Activated naive CD4-positive, alpha-beta T cell treated with anti-CD3 and anti-CD28 coated beads, Interleukin-2, amount 10 ng/mL, durations not matched to agents 7 days and 5 days (primary cell): ENCODE results near the gene GRXCR2.

ENCODE experiments used
- CTCF ChIA-PET: fragments of 350-600 bp; sonication (Branson Sonifier 250); formaldehyde crosslinking; loops from one replicate; lab custom pipeline; 2021; ENCODE audit warnings: antibody characterized with exemption; lab: Charles Lee
- DNase-seq: peaks from one replicate; pipeline ENCODE4 v3.0.0-alpha.2; 2020
- H3K27ac Mint-ChIP-seq: one replicate; pipeline ENCODE4 v1.8.0; 2021; ENCODE audit warnings: mild to moderate bottlenecking, moderate library complexity, mixed read lengths
- H3K27me3 Mint-ChIP-seq: one replicate; pipeline ENCODE4 v1.8.0; 2021; ENCODE audit warnings: mild to moderate bottlenecking, mixed read lengths
- H3K36me3 Mint-ChIP-seq: one replicate; pipeline ENCODE4 v1.8.0; 2021; ENCODE audit warnings: mixed read lengths
- H3K4me1 Mint-ChIP-seq: one replicate; pipeline ENCODE4 v1.8.0; 2021; ENCODE audit warnings: mixed read lengths
- H3K4me3 Mint-ChIP-seq: one replicate; pipeline ENCODE4 v1.8.0; 2021; ENCODE audit warnings: mild to moderate bottlenecking, moderate library complexity, mixed read lengths
- H3K9me3 Mint-ChIP-seq: one replicate; pipeline ENCODE4 v1.8.0; 2021; ENCODE audit warnings: mixed read lengths

The GRXCR2 gene

GRCh38 chr5:145872914-145873313 lies at the start of gene GRXCR2:
Gene GRXCR2 (minus strand): TSS chr5:145873014. CDS start chr5:145872968, 46 bp downstream.
- CTCF ChIA-PET = no interaction called here
- no peaks in the 10 kb centered on the region for H3K9me3 Mint-ChIP-seq

GRCh38 chr5:145922059-145922458 lies 49.2 kb upstream of the GRXCR2 start:
- CTCF ChIA-PET = no interaction called here
- H3K27me3 Mint-ChIP-seq = no peaks in the 10 kb centered on the region

More at GRCh38 chr5:145872914-145873313, at the start of gene GRXCR2:
- Mint-ChIP-seq H3K36me3 (no peaks in the 10 kb centered on the region), H3K4me1 (no peaks in the 10 kb centered on the region), H3K4me3 (no peak within 1 kb of the TSS), H3K27me3 (no peaks in the 10 kb centered on the region), H3K27ac (no peak within 1 kb of the TSS)
- DNase-seq = no peak

GRCh38 chr5:145921211-145921610 lies 48.4 kb upstream of the GRXCR2 start:
- no peak overlapping the region for H3K27ac Mint-ChIP-seq
- no peak for DNase-seq
- no peaks in the 10 kb centered on the region for H3K27me3 Mint-ChIP-seq
- no peaks in the 10 kb centered on the region for H3K9me3 Mint-ChIP-seq
- no peak overlapping the region for H3K4me3 Mint-ChIP-seq
- no peaks in the 10 kb centered on the region for H3K36me3 Mint-ChIP-seq
- CTCF ChIA-PET = no interaction called here
- H3K4me1 Mint-ChIP-seq = no peaks in the 10 kb centered on the region

More at GRCh38 chr5:145922059-145922458, 49.2 kb upstream of the GRXCR2 start:
- Mint-ChIP-seq H3K36me3 (no peaks in the 10 kb centered on the region), H3K4me1 (no peaks in the 10 kb centered on the region), H3K4me3 (no peak overlapping the region), H3K9me3 (no peaks in the 10 kb centered on the region), H3K27ac (no peak overlapping the region)
- no peak for DNase-seq

GRCh38 chr5:145920542-145921210 lies 47.9 kb upstream of the GRXCR2 start:
- H3K36me3 Mint-ChIP-seq = no peaks in the 10 kb centered on the region
- no peaks in the 10 kb centered on the region for H3K9me3 Mint-ChIP-seq
- no peak overlapping the region for H3K27ac Mint-ChIP-seq
- no peaks in the 10 kb centered on the region for H3K4me1 Mint-ChIP-seq
- no peaks in the 10 kb centered on the region for H3K27me3 Mint-ChIP-seq
- no peak overlapping the region for H3K4me3 Mint-ChIP-seq
- CTCF ChIA-PET = no interaction called here
- no peak for DNase-seq

GRCh38 chr5:145919413-145919812 lies 46.6 kb upstream of the GRXCR2 start:
- CTCF ChIA-PET = no interaction called here
- H3K27me3 Mint-ChIP-seq = no peaks in the 10 kb centered on the region
- H3K27ac Mint-ChIP-seq = no peak overlapping the region
- no peaks in the 10 kb centered on the region for H3K9me3 Mint-ChIP-seq
- no peak for DNase-seq
- H3K4me3 Mint-ChIP-seq = no peak overlapping the region
- no peaks in the 10 kb centered on the region for H3K36me3 Mint-ChIP-seq
- no peaks in the 10 kb centered on the region for H3K4me1 Mint-ChIP-seq

- Mint-ChIP-seq H3K27me3 (no peaks in the 10 kb centered on the region), H3K36me3 (no peaks in the 10 kb centered on the region), H3K4me1 (no peaks in the 10 kb centered on the region), H3K27ac (no peak overlapping the region), H3K4me3 (no peak overlapping the region), H3K9me3 (no peaks in the 10 kb centered on the region)
- DNase-seq = no peak
- CTCF ChIA-PET = no interaction called here
Observed at GRCh38 chr5:145918397-145918796, 45.6 kb upstream of the GRXCR2 start.

- DNase-seq = no peak
- Mint-ChIP-seq H3K27ac (no peak overlapping the region), H3K9me3 (no peaks in the 10 kb centered on the region), H3K4me1 (no peaks in the 10 kb centered on the region), H3K27me3 (no peaks in the 10 kb centered on the region), H3K36me3 (no peaks in the 10 kb centered on the region), H3K4me3 (no peak overlapping the region)
- CTCF ChIA-PET = no interaction called here
Observed at GRCh38 chr5:145917288-145917687, 44.5 kb upstream of the GRXCR2 start.

GRCh38 chr5:145915970-145916638 lies 43.3 kb upstream of the GRXCR2 start:
- H3K9me3 Mint-ChIP-seq = no peaks in the 10 kb centered on the region
- peaks cover 2% of the 10 kb centered on the region for H3K27me3 Mint-ChIP-seq
- no peak for DNase-seq
- H3K4me3 Mint-ChIP-seq = no peak overlapping the region
- CTCF ChIA-PET = interaction anchor here (0.6 kb wide), 1 partner anchor 1447 kb away, joined by 4 read pairs; no protein-coding TSS in a partner anchor
- H3K4me1 Mint-ChIP-seq = no peaks in the 10 kb centered on the region
- H3K27ac Mint-ChIP-seq = no peak overlapping the region
- H3K36me3 Mint-ChIP-seq = no peaks in the 10 kb centered on the region

- H3K27ac Mint-ChIP-seq = no peak overlapping the region
- CTCF ChIA-PET = no interaction called here
- no peaks in the 10 kb centered on the region for H3K4me1 Mint-ChIP-seq
- H3K4me3 Mint-ChIP-seq = no peak overlapping the region
- no peaks in the 10 kb centered on the region for H3K9me3 Mint-ChIP-seq
- H3K27me3 Mint-ChIP-seq = peaks cover 3% of the 10 kb centered on the region
- H3K36me3 Mint-ChIP-seq = no peaks in the 10 kb centered on the region
- DNase-seq = no peak
Observed at GRCh38 chr5:145913701-145914100, 40.9 kb upstream of the GRXCR2 start.

- Mint-ChIP-seq H3K4me3 (no peak overlapping the region), H3K36me3 (no peaks in the 10 kb centered on the region), H3K9me3 (no peaks in the 10 kb centered on the region), H3K4me1 (no peaks in the 10 kb centered on the region), H3K27me3 (peaks cover 3% of the 10 kb centered on the region), H3K27ac (no peak overlapping the region)
- CTCF ChIA-PET = no interaction called here
- no peak for DNase-seq
Observed at GRCh38 chr5:145912594-145912993, 39.8 kb upstream of the GRXCR2 start.

GRCh38 chr5:145912019-145912418 lies 39.2 kb upstream of the GRXCR2 start:
- Mint-ChIP-seq H3K27ac (no peak overlapping the region), H3K36me3 (no peaks in the 10 kb centered on the region), H3K4me1 (no peaks in the 10 kb centered on the region), H3K9me3 (no peaks in the 10 kb centered on the region), H3K4me3 (no peak overlapping the region), H3K27me3 (peaks cover 3% of the 10 kb centered on the region)
- DNase-seq = no peak
- CTCF ChIA-PET = no interaction called here

GRCh38 chr5:145911164-145911563 lies 38.4 kb upstream of the GRXCR2 start:
- Mint-ChIP-seq H3K27ac (no peak overlapping the region), H3K4me1 (no peaks in the 10 kb centered on the region), H3K4me3 (no peak overlapping the region), H3K36me3 (no peaks in the 10 kb centered on the region), H3K27me3 (peaks cover 3% of the 10 kb centered on the region), H3K9me3 (no peaks in the 10 kb centered on the region)
- CTCF ChIA-PET = no interaction called here
- DNase-seq = no peak

GRCh38 chr5:145908206-145908960 lies 35.6 kb upstream of the GRXCR2 start:
- no peak overlapping the region for H3K27ac Mint-ChIP-seq
- H3K27me3 Mint-ChIP-seq = peaks cover 3% of the 10 kb centered on the region
- H3K4me1 Mint-ChIP-seq = no peaks in the 10 kb centered on the region
- no peak overlapping the region for H3K4me3 Mint-ChIP-seq
- DNase-seq = no peak
- CTCF ChIA-PET = interaction anchor here (0.7 kb wide), 1 partner anchor 40 kb away, joined by 3 read pairs; no protein-coding TSS in a partner anchor
- no peaks in the 10 kb centered on the region for H3K36me3 Mint-ChIP-seq
- no peaks in the 10 kb centered on the region for H3K9me3 Mint-ChIP-seq

GRCh38 chr5:145906401-145906800 lies 33.6 kb upstream of the GRXCR2 start:
- no peaks in the 10 kb centered on the region for H3K9me3 Mint-ChIP-seq
- peaks cover 3% of the 10 kb centered on the region for H3K27me3 Mint-ChIP-seq
- H3K4me3 Mint-ChIP-seq = no peak overlapping the region
- H3K27ac Mint-ChIP-seq = no peak overlapping the region
- H3K4me1 Mint-ChIP-seq = no peaks in the 10 kb centered on the region
- CTCF ChIA-PET = interaction anchor here (0.6 kb wide), 1 partner anchor 198 kb away, joined by 3 read pairs; no protein-coding TSS in a partner anchor
- H3K36me3 Mint-ChIP-seq = no peaks in the 10 kb centered on the region
- no peak for DNase-seq
